GM23248 (cell line): ENCODE measurements around the gene NOVA2.

Source experiments
- EZH2 ChIP-seq: fragments of 200-600 bp; sonication (generic); IDR thresholded peaks from 2 replicates; pipeline ENCODE4 v1.6.1; 2018; ENCODE audit warnings: antibody characterized with exemption, mild to moderate bottlenecking; ENCODE audit not compliant: insufficient read depth, poor library complexity, severe bottlenecking
- EZH2phosphoT487 ChIP-seq: fragments of 200-600 bp; sonication (generic); IDR thresholded peaks from 2 replicates; pipeline ENCODE4 v1.6.1; 2018; ENCODE audit warnings: antibody characterized with exemption, moderate library complexity, mild to moderate bottlenecking, low read depth; ENCODE audit not compliant: insufficient read depth

DNA sequence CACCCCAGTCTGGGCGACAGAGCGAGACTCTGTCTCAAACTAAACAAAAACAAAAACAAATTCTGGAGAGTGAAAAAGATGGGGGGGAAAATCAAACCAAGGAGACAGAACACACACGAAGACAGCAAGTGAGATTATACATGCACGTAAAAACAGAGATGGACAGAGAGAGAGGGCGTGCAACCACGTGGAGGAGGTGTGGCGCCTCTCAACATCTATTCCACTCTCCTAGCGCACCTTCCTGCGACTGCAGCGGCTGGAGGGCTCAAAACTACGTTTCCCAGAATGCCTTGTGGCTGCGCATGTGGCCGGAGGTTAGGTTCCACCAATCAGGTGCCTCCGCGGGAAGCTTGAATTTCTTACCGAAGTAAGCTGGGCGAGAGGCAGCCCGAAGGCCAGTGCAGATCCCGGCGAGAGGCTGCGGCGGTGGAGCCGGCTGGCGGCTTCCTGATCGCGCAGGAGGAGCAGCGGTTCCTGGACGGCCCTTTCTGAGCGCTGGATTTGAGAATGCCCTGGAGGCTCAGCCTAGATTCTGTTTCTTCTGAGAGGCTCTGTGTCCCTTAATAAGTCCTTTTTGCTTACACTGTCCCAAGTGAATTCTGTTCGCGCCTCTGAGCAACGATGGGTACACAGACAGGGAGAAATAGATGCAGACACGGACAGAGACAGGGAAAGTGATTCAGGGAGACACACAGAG is 46.0 kb downstream of the NOVA2 start:
- no peak for TF ChIP-seq EZH2
- no peak for TF ChIP-seq EZH2phosphoT487
